GM12878 (cell line): ENCODE results near the gene CHRNE. TPM values are rescaled to one million over a fixed set of nuclear protein-coding genes. Genes with fewer than 3 reads are reported as not detected.

Experiments
- ATAC-seq: fragments of 200-7000 bp; cut with Tn5 transposase; 3 replicates; pipeline ENCODE4 v1.9.1; 2020; ENCODE audit warnings: mild to moderate bottlenecking, moderate library complexity
- BruUV-seq: library from RNA; stranded (reverse); fragments of 400-500 nt; replicated peaks from 2 replicates; lab custom pipeline; 2021; lab: Mats Ljungman, UMichigan
- CTCF ChIA-PET: fragments of 300-600 bp; sonication (Branson Sonifier 250); formaldehyde crosslinking; extraction: SDS; loops from one replicate; lab custom pipeline; 2021; ENCODE audit warnings: inconsistent platforms; lab: Yijun Ruan, JAX
- POLR2A ChIA-PET: fragments of 350-600 bp; formaldehyde crosslinking; extraction: SDS; loops from one replicate; lab custom pipeline; 2021; ENCODE audit warnings: inconsistent platforms; lab: Charles Lee
- RAD21 ChIA-PET: fragments of 300-600 bp; sonication (Branson Sonifier 250); formaldehyde crosslinking; loops from one replicate; lab custom pipeline; 2023; ENCODE audit warnings: antibody characterized with exemption; ENCODE audit not compliant: unreplicated experiment; lab: Charles Lee
- SMC1A ChIA-PET: fragments of 300-600 bp; sonication (Branson Sonifier 250); formaldehyde crosslinking; loops from one replicate; lab custom pipeline; 2023; ENCODE audit not compliant: unreplicated experiment, uncharacterized antibody; lab: Charles Lee
- DNase-seq: peaks from one replicate; pipeline ENCODE4 v3.0.0-alpha.2; 2011; ENCODE audit warnings: low read depth, low spot score
- FAIRE-seq: peaks from 3 replicates; lab custom pipeline; 2011; peaks lifted over from hg19 to GRCh38; lab: Jason Lieb, UNC
- H2AFZ ChIP-seq: 2 replicates; pipeline ENCODE4 v1.6.0; 2011; ENCODE audit warnings: low read depth, low read length, control low read depth; ENCODE audit not compliant: control insufficient read depth
- H3K27ac ChIP-seq: 2 replicates; pipeline ENCODE4 v1.5.1; 2011; ENCODE audit warnings: control low read depth; ENCODE audit not compliant: control insufficient read depth, insufficient read depth
- H3K27me3 ChIP-seq, 2 experiments: replicated peaks in 1 of 2; 2 replicates each; pipeline versions ENCODE4 v1.6.0 to v1.6.1; 2011; ENCODE audit warnings: low read length in 1 of 2; ENCODE audit not compliant: control insufficient read depth in 2 of 2, insufficient read depth in 2 of 2
- H3K36me3 ChIP-seq, 2 experiments: 2 replicates each; pipeline ENCODE4 v1.5.1; 2011; ENCODE audit warnings: low read length in 1 of 2; ENCODE audit not compliant: control insufficient read depth in 2 of 2, insufficient read depth in 2 of 2
- H3K4me1 ChIP-seq: 2 replicates; pipeline ENCODE4 v1.6.1; 2011; ENCODE audit warnings: mild to moderate bottlenecking, low read length, moderate library complexity, mixed read lengths; ENCODE audit not compliant: control insufficient read depth, insufficient read depth
- H3K4me2 ChIP-seq: 2 replicates; pipeline ENCODE4 v1.6.0; 2011; ENCODE audit warnings: control low read depth; ENCODE audit not compliant: control insufficient read depth, insufficient read depth
- H3K4me3 ChIP-seq: fragments of 200-600 bp; sonication (generic); 2 replicates; pipeline ENCODE4 v1.5.1; 2016
- H3K79me2 ChIP-seq: 2 replicates; pipeline ENCODE4 v1.6.0; 2011; ENCODE audit warnings: low read length; ENCODE audit not compliant: control insufficient read depth, insufficient read depth
- H3K9ac ChIP-seq: 2 replicates; pipeline ENCODE4 v1.8.0; 2011; ENCODE audit warnings: low read length, control low read depth, mixed read lengths; ENCODE audit not compliant: control insufficient read depth, insufficient read depth
- H3K9me3 ChIP-seq: replicated peaks from 3 replicates; pipeline ENCODE4 v1.5.1; 2011; ENCODE audit warnings: mild to moderate bottlenecking, low read length; ENCODE audit not compliant: control insufficient read depth, insufficient read depth
- H4K20me1 ChIP-seq: 2 replicates; pipeline ENCODE4 v1.6.0; 2011; ENCODE audit not compliant: control insufficient read depth, insufficient read depth
- BACH1 ChIP-seq: fragments of 450-650 bp; IDR thresholded peaks from 2 replicates; pipeline ENCODE4 v1.6.1; 2017; ENCODE audit warnings: mild to moderate bottlenecking, borderline replicate concordance
- BCL11A ChIP-seq: IDR thresholded peaks from 2 replicates; pipeline ENCODE4 v1.6.1; 2011; ENCODE audit warnings: low read depth, low read length
- KLF5 ChIP-seq: fragments of 450-650 bp; IDR thresholded peaks from 2 replicates; pipeline ENCODE4 v1.6.1; 2014; ENCODE audit warnings: mild to moderate bottlenecking; ENCODE audit not compliant: partially characterized antibody
- MTA2 ChIP-seq: fragments of 450-650 bp; IDR thresholded peaks from 2 replicates; pipeline ENCODE4 v1.6.1; 2016; ENCODE audit warnings: low read depth, mild to moderate bottlenecking, moderate library complexity
- MTA3 ChIP-seq: IDR thresholded peaks from 2 replicates; pipeline ENCODE4 v1.6.1; 2012; ENCODE audit warnings: low read length, inconsistent platforms, borderline replicate concordance
- NR2C2 ChIP-seq: IDR thresholded peaks from 2 replicates; pipeline ENCODE4 v1.6.1; 2011; ENCODE audit warnings: borderline replicate concordance, low read depth; ENCODE audit not compliant: control insufficient read depth, insufficient read length
- PAX5 ChIP-seq: IDR thresholded peaks from 2 replicates; pipeline ENCODE4 v1.6.1; 2011; ENCODE audit warnings: low read depth, low read length, borderline replicate concordance
- RB1 ChIP-seq: fragments of 450-650 bp; formaldehyde crosslinking; IDR thresholded peaks from 2 replicates; pipeline ENCODE4 v1.6.1; 2017; ENCODE audit warnings: mild to moderate bottlenecking, borderline replicate concordance
- TCF12 ChIP-seq: IDR thresholded peaks from 2 replicates; pipeline ENCODE4 v1.6.1; 2011; ENCODE audit warnings: low read depth, mild to moderate bottlenecking, low read length
- ZSCAN29 ChIP-seq: fragments of 450-650 bp; IDR thresholded peaks from 2 replicates; pipeline ENCODE4 v1.6.1; 2017; ENCODE audit warnings: mild to moderate bottlenecking, moderate library complexity
- WGBS: methylation state at CpG from one replicate; pipeline ENCODE4 v1.1.6; 2016; ENCODE audit warnings: low lambda C conversion rate; ENCODE audit not compliant: insufficient replicate concordance, insufficient coverage; ENCODE audit errors: missing lambda C conversion rate; 5-methylcytosine and 5-hydroxymethylcytosine counted together
- in situ Hi-C: fragments of 300-500 bp; cut with MboI; formaldehyde crosslinking; loops from 9 replicates; pipeline ENCODE4 v1.14.3; 2018; ENCODE audit warnings: mixed read lengths
- intact Hi-C: fragments of 100-400 bp; cut with micrococcal nuclease; formaldehyde crosslinking; loops from one replicate; pipeline ENCODE4 v1.14.2; 2022; ENCODE audit not compliant: unreplicated experiment
- polyA plus RNA-seq, 11 experiments: library from polyadenylated mRNA; depleted of rRNA in 4 of 11; unstranded in 6 of 11; stranded (reverse) in 5 of 11; fragments of >200 nt; fragmentation: Nextera tagmentation in 4 of 11; fragmentation: Illumina TruSeq in 1 of 11; extraction: Ambion mirVana in 4 of 11; extraction: Trizol in 1 of 11; gene quantifications; 1 replicate in 1 of 11; 2 replicates in 10 of 11; pipeline versions ENCODE4 v1.2.1 to v1.2.3, GENCODE V29; 2011 to 2016; ENCODE audit warnings: inconsistent platforms in 2 of 11, missing spikeins in 2 of 11, low read depth in 1 of 11
- total RNA-seq, 4 experiments: library from RNA; depleted of rRNA in 3 of 4; stranded (reverse); fragments of >200 nt in 3 of 4; fragmentation: Illumina TruSeq in 1 of 4; extraction: Trizol in 1 of 4; gene quantifications; 2 replicates each; pipeline versions ENCODE4 v1.2.1 to v1.2.3, GENCODE V29; 2013 to 2021
- TF ChIP-seq, protein P1 (sequence below): fragments of 150-350 bp; IDR thresholded peaks from 2 replicates; pipeline ENCODE4 v1.6.1; 2014; ENCODE audit warnings: mild to moderate bottlenecking, low read depth, low read length
- TF ChIP-seq, protein P2 (sequence below): fragments of 450-650 bp; IDR thresholded peaks from 2 replicates; pipeline ENCODE4 v1.6.1; 2016; ENCODE audit warnings: mild to moderate bottlenecking
- TF ChIP-seq, protein P3 (sequence below): fragments of 450-650 bp; formaldehyde crosslinking; IDR thresholded peaks from 2 replicates; pipeline ENCODE4 v1.4.0; 2022; ENCODE audit warnings: mild to moderate bottlenecking, moderate library complexity

The CHRNE gene
- total and polyA plus RNA-seq, 10 of the 15 experiments (the other 5 are each of a cell fraction or from before 2014, with no cell fraction given) = 0.05 to 0.11 (median 0.08) TPM; not detected in 6

DNA sequence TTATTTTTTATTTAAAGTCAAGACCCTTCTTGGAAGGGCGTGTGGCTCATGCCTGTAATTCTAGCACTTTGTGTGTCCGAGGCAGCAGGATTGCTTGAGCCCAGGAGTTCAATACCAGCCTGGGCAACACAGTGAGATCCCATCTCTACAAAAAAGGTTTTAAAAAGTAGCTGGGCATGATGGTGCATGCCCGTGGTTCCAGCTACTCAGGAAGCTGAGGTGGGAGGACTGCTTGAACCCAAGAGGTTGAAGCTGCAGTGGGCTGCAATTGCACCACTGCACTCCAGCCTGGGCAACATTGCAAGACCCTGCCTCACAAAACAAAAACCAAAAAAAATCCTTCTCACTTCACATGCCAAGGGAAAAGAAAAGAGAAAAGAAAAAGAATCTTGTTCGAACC lies 40.2 kb downstream of the CHRNE start (continued):
- TF ChIP-seq, protein P1, sequence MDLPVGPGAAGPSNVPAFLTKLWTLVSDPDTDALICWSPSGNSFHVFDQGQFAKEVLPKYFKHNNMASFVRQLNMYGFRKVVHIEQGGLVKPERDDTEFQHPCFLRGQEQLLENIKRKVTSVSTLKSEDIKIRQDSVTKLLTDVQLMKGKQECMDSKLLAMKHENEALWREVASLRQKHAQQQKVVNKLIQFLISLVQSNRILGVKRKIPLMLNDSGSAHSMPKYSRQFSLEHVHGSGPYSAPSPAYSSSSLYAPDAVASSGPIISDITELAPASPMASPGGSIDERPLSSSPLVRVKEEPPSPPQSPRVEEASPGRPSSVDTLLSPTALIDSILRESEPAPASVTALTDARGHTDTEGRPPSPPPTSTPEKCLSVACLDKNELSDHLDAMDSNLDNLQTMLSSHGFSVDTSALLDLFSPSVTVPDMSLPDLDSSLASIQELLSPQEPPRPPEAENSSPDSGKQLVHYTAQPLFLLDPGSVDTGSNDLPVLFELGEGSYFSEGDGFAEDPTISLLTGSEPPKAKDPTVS = no peak

DNA sequence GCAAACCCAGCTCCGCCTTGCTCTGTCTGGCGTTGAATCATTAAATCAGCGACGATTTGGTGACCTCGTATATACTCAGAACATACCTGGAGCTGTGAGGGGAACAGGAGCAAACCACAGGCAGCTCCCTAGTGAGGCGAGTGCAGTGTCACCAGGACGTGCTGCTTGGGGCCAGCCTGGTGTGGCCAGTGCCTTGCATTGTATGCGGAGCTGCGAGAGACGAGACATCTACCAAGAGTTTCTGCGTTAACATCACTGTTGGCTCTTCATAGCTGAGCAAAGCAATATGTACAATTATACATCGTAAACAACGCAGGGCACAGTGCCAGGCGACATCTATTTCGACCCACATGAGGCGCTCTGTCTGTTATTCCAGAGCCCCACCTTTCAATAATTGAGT lies 41.8 kb downstream of the CHRNE start:
- no TSS peak for BruUV-seq

More for the DNA sequence above, 41.8 kb downstream of the CHRNE start:
- no peaks in the 10 kb centered on the region for H4K20me1 ChIP-seq
- no peak overlapping the region for H3K4me3 ChIP-seq
- no peak for FAIRE-seq
- ChIA-PET CTCF (interaction anchor here (0.6 to 1.6 kb wide), 2 partner anchors 9 to 151 kb away, joined by 3 to 4 read pairs; partner anchors contain the start of gene ARRB2), SMC1A (no interaction called here), POLR2A (interaction anchor here (0.6 to 1.1 kb wide), 2 partner anchors 24 to 546 kb away, joined by 3 to 4 read pairs; no protein-coding TSS in a partner anchor), RAD21 (no interaction called here)
- H3K79me2 ChIP-seq = no peaks in the 10 kb centered on the region
- TF ChIP-seq RB1 = no peak
- TF ChIP-seq, protein P2, sequence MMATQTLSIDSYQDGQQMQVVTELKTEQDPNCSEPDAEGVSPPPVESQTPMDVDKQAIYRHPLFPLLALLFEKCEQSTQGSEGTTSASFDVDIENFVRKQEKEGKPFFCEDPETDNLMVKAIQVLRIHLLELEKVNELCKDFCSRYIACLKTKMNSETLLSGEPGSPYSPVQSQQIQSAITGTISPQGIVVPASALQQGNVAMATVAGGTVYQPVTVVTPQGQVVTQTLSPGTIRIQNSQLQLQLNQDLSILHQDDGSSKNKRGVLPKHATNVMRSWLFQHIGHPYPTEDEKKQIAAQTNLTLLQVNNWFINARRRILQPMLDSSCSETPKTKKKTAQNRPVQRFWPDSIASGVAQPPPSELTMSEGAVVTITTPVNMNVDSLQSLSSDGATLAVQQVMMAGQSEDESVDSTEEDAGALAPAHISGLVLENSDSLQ = no peak
- TF ChIP-seq MTA2 = no peak
- TF ChIP-seq BACH1 = no peak
- TF ChIP-seq PAX5 = no peak
- TF ChIP-seq BCL11A = no peak
- no peak for TF ChIP-seq NR2C2
- no peak for TF ChIP-seq KLF5
- no peak for TF ChIP-seq ZSCAN29
- no peak for TF ChIP-seq TCF12
- no peak for TF ChIP-seq MTA3
- TF ChIP-seq, protein P3, sequence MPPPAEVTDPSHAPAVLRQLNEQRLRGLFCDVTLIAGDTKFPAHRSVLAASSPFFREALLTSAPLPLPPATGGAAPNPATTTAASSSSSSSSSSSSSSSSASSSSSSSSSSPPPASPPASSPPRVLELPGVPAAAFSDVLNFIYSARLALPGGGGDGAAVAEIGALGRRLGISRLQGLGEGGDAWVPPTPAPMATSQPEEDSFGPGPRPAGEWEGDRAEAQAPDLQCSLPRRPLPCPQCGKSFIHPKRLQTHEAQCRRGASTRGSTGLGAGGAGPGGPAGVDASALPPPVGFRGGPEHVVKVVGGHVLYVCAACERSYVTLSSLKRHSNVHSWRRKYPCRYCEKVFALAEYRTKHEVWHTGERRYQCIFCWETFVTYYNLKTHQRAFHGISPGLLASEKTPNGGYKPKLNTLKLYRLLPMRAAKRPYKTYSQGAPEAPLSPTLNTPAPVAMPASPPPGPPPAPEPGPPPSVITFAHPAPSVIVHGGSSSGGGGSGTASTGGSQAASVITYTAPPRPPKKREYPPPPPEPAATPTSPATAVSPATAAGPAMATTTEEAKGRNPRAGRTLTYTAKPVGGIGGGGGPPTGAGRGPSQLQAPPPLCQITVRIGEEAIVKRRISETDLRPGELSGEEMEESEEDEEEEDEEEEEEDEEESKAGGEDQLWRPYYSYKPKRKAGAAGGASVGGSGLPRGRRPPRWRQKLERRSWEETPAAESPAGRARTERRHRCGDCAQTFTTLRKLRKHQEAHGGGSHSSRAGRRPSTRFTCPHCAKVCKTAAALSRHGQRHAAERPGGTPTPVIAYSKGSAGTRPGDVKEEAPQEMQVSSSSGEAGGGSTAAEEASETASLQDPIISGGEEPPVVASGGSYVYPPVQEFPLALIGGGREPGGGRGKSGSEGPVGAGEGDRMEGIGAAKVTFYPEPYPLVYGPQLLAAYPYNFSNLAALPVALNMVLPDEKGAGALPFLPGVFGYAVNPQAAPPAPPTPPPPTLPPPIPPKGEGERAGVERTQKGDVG (CRISPR knock-in tag) = no peak
- no peak overlapping the region for H3K4me2 ChIP-seq
- in situ Hi-C loops (no loop called here), intact Hi-C loops (no loop called here)
- no peak for ATAC-seq
- no peaks in the 10 kb centered on the region for H3K27me3 ChIP-seq
- WGBS = 99% methylated on average over 16 of the region's 16 CpGs
- H2AFZ ChIP-seq = no peak overlapping the region
- DNase-seq = no peak
- H3K9ac ChIP-seq = no peak overlapping the region
- H3K4me1 ChIP-seq = no peaks in the 10 kb centered on the region
- H3K36me3 ChIP-seq = peaks cover 1 to 3% of the 10 kb centered on the region in 2 experiments; a peak in 3 of 4 replicates
- no peak overlapping the region for H3K27ac ChIP-seq
- H3K9me3 ChIP-seq = no peaks in the 10 kb centered on the region
